ENCODE data around the gene MRPL32. TPM values are rescaled to one million over a fixed set of nuclear protein-coding genes. Genes with fewer than 3 reads are reported as not detected.
"Not testable (repeated sequence)": the region's sequence is repeated elsewhere in the genome, so short reads cannot be mapped to it uniquely, and the experiment has no call there.

Gene MRPL32
- polyA plus RNA-seq = 10 to 100 TPM; 51.6 to 82.6 (median 61.6) TPM
- long read RNA-seq, donor 1, transcript MRPL32-201 (3 exons, 1,035 nt) = major isoform, 74 of 97 reads
- long read RNA-seq, donor 1, partial matches to known transcripts = 21 of 97 reads
- long read RNA-seq, donor 1, other reads (novel, unspliced or antisense) = 0 of 97 reads
- long read RNA-seq, donor 2, transcript MRPL32-201 (3 exons, 1,035 nt) = major isoform, 13 of 19 reads
- long read RNA-seq, donor 2, partial matches to known transcripts = 6 of 19 reads
- long read RNA-seq, donor 2, other reads (novel, unspliced or antisense) = 0 of 19 reads
- long read RNA-seq, donor 3, transcript MRPL32-201 (3 exons, 1,035 nt) = major isoform, 24 of 24 reads
- long read RNA-seq, donor 3, partial matches to known transcripts = 0 of 24 reads
- long read RNA-seq, donor 3, other reads (novel, unspliced or antisense) = 0 of 24 reads
- long read RNA-seq, donor 4, transcript MRPL32-201 (3 exons, 1,035 nt) = major isoform, 6 of 6 reads
- long read RNA-seq, donor 4, partial matches to known transcripts = 0 of 6 reads
- long read RNA-seq, donor 4, other reads (novel, unspliced or antisense) = 0 of 6 reads
- long read RNA-seq, donor 5, partial matches to known transcripts = 0 of 4 reads
- long read RNA-seq, donor 5, other reads (novel, unspliced or antisense) = 0 of 4 reads
- long read RNA-seq, donor 6, transcript MRPL32-201 (3 exons, 1,035 nt) = major isoform, 27 of 27 reads
- long read RNA-seq, donor 6, partial matches to known transcripts = 0 of 27 reads
- long read RNA-seq, donor 6, other reads (novel, unspliced or antisense) = 0 of 27 reads
- long read RNA-seq, donor 7, transcript MRPL32-201 (3 exons, 1,035 nt) = major isoform, 73 of 149 reads
- long read RNA-seq, donor 7, partial matches to known transcripts = 76 of 149 reads
- long read RNA-seq, donor 7, other reads (novel, unspliced or antisense) = 0 of 149 reads
- long read RNA-seq, donor 8, partial matches to known transcripts = 0 of 4 reads
- long read RNA-seq, donor 8, other reads (novel, unspliced or antisense) = 0 of 4 reads
- long read RNA-seq, donor 9, transcript MRPL32-201 (3 exons, 1,035 nt) = major isoform, 9 of 9 reads
- long read RNA-seq, donor 9, partial matches to known transcripts = 0 of 9 reads
- long read RNA-seq, donor 9, other reads (novel, unspliced or antisense) = 0 of 9 reads
- long read RNA-seq, donor 10, transcript MRPL32-201 (3 exons, 1,035 nt) = major isoform, 37 of 50 reads
- long read RNA-seq, donor 10, partial matches to known transcripts = 13 of 50 reads
- long read RNA-seq, donor 10, other reads (novel, unspliced or antisense) = 0 of 50 reads

GRCh38 chr7:42931834-42932651 lies at the start of gene MRPL32, which contains the start of gene PSMA2:
MRPL32 (plus strand) TSS chr7:42932376; CDS start chr7:42932387, 11 bp downstream.
PSMA2 (minus strand) TSS chr7:42932174; CDS start chr7:42932158, 16 bp downstream.
- Histone ChIP-seq H3K4me1 (ENCODE audit: control insufficient read depth in 3 of 3, insufficient read depth in 2 of 3, low read depth in 1 of 3, low read length in 2 of 3) (peaks cover 6 to 21% (median 10%) of the 10 kb centered on the region in 3 donors), H3K27me3 (ENCODE audit: control insufficient read depth in 3 of 3, insufficient read depth in 3 of 3, low read length in 3 of 3) (no peaks in the 10 kb centered on the region), H3K36me3 (ENCODE audit: control insufficient read depth in 3 of 3, insufficient read depth in 2 of 3, low read depth in 1 of 3, low read length in 3 of 3) (peaks cover 0 to 2% (median 0%) of the 10 kb centered on the region in 3 donors), H3K4me3 (ENCODE audit: low read depth in 1 of 3, low read length in 3 of 3) (peak within 1 kb of the TSS; percentile 83 to 93 (median 84)), H3K9me3 (ENCODE audit: control insufficient read depth in 2 of 2, insufficient read depth in 1 of 2, low read depth in 1 of 2, low read length in 1 of 2) (no peaks in the 10 kb centered on the region), H3K27ac (ENCODE audit: low read depth in 1 of 3, low read length in 2 of 3) (peak within 1 kb of the TSS; percentile 75 to 93 (median 76))
- FAIRE-seq (peak; percentile 26), DNase-seq (peak; percentile 97 to 99)
- 0% methylated on average over 56 of the region's 56 CpGs for WGBS, 3 donors

GRCh38 chr7:42883950-42884349 lies 48.2 kb upstream of the MRPL32 start:
- no peak overlapping the region for H3K27ac ChIP-seq (ENCODE audit: low read depth in 1 of 3, low read length in 2 of 3)
- H3K4me3 ChIP-seq (ENCODE audit: low read depth in 1 of 3, low read length in 3 of 3) = no peak overlapping the region
- FAIRE-seq (no peak), DNase-seq (no peak)
- 93 to 95% (median 94%) methylated on average over 6 of the region's 6 CpGs for WGBS, 3 donors
- peaks cover 0 to 4% (median 0%) of the 10 kb centered on the region in 3 donors for H3K36me3 ChIP-seq (ENCODE audit: control insufficient read depth in 3 of 3, insufficient read depth in 2 of 3, low read depth in 1 of 3, low read length in 3 of 3)
- H3K27me3 ChIP-seq (ENCODE audit: control insufficient read depth in 3 of 3, insufficient read depth in 3 of 3, low read length in 3 of 3) = no peaks in the 10 kb centered on the region
- H3K9me3 ChIP-seq (ENCODE audit: control insufficient read depth in 2 of 2, insufficient read depth in 1 of 2, low read depth in 1 of 2, low read length in 1 of 2) = no peaks in the 10 kb centered on the region
- peaks cover 0 to 5% (median 0%) of the 10 kb centered on the region in 3 donors for H3K4me1 ChIP-seq (ENCODE audit: control insufficient read depth in 3 of 3, insufficient read depth in 2 of 3, low read depth in 1 of 3, low read length in 2 of 3)

- not testable (repeated sequence) for H3K9me3 ChIP-seq (ENCODE audit: control insufficient read depth in 2 of 2, insufficient read depth in 1 of 2, low read depth in 1 of 2, low read length in 1 of 2); DNase-seq; H3K27me3 ChIP-seq (ENCODE audit: control insufficient read depth in 3 of 3, insufficient read depth in 3 of 3, low read length in 3 of 3); H3K4me1 ChIP-seq (ENCODE audit: control insufficient read depth in 3 of 3, insufficient read depth in 2 of 3, low read depth in 1 of 3, low read length in 2 of 3); H3K27ac ChIP-seq (ENCODE audit: low read depth in 1 of 3, low read length in 2 of 3); H3K36me3 ChIP-seq (ENCODE audit: control insufficient read depth in 3 of 3, insufficient read depth in 2 of 3, low read depth in 1 of 3, low read length in 3 of 3); FAIRE-seq; H3K4me3 ChIP-seq (ENCODE audit: low read depth in 1 of 3, low read length in 3 of 3)
- 92 to 95% (median 95%) methylated on average over 8 of the region's 8 CpGs for WGBS, 3 donors
Observed at GRCh38 chr7:42885183-42885582, 47.0 kb upstream of the MRPL32 start.

- no peaks in the 10 kb centered on the region for H3K9me3 ChIP-seq (ENCODE audit: control insufficient read depth in 2 of 2, insufficient read depth in 1 of 2, low read depth in 1 of 2, low read length in 1 of 2)
- DNase-seq (no peak), FAIRE-seq (no peak)
- H3K36me3 ChIP-seq (ENCODE audit: control insufficient read depth in 3 of 3, insufficient read depth in 2 of 3, low read depth in 1 of 3, low read length in 3 of 3) = peaks cover 0 to 4% (median 0%) of the 10 kb centered on the region in 3 donors
- no peak overlapping the region for H3K4me3 ChIP-seq (ENCODE audit: low read depth in 1 of 3, low read length in 3 of 3)
- peaks cover 0 to 5% (median 0%) of the 10 kb centered on the region in 3 donors for H3K4me1 ChIP-seq (ENCODE audit: control insufficient read depth in 3 of 3, insufficient read depth in 2 of 3, low read depth in 1 of 3, low read length in 2 of 3)
- H3K27me3 ChIP-seq (ENCODE audit: control insufficient read depth in 3 of 3, insufficient read depth in 3 of 3, low read length in 3 of 3) = no peaks in the 10 kb centered on the region
- H3K27ac ChIP-seq (ENCODE audit: low read depth in 1 of 3, low read length in 2 of 3) = no peak overlapping the region
- 82 to 88% (median 87%) methylated on average over 2 of the region's 2 CpGs for WGBS, 3 donors
Observed at GRCh38 chr7:42886129-42886528, 46.0 kb upstream of the MRPL32 start.

DNA sequence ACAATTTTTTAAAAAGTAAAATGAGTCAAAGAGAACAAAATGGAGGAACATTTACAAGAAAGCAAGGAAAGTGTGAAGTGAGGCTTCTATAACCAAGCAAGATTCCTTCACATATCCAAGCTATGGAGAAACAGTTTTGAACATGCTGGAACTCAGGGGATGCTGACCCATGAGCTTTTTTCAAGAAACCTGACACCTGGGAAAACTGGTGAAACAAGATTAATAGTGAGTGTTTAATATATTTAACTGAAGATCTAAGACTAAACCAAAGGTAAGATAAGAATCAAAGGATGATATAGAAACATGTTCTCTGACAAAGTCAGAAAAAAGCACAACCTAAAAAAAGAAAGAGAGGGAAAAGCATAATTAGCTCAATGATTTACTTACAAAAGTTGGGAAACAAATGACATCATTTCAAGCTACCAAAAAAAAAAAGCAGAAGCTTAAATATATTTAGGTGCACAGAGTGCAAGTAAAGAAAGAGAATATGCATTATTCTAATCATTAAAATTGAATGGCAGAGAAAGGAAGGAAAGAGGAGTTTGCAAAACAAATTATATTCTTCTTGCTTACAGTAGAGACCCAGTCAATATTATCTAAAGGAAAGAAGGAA lies 45.2 kb upstream of the MRPL32 start:
- Histone ChIP-seq H3K4me1 (ENCODE audit: control insufficient read depth in 3 of 3, insufficient read depth in 2 of 3, low read depth in 1 of 3, low read length in 2 of 3) (peaks cover 0 to 5% (median 0%) of the 10 kb centered on the region in 3 donors), H3K36me3 (ENCODE audit: control insufficient read depth in 3 of 3, insufficient read depth in 2 of 3, low read depth in 1 of 3, low read length in 3 of 3) (peaks cover 0 to 4% (median 0%) of the 10 kb centered on the region in 3 donors), H3K4me3 (ENCODE audit: low read depth in 1 of 3, low read length in 3 of 3) (no peak overlapping the region), H3K27ac (ENCODE audit: low read depth in 1 of 3, low read length in 2 of 3) (no peak overlapping the region), H3K27me3 (ENCODE audit: control insufficient read depth in 3 of 3, insufficient read depth in 3 of 3, low read length in 3 of 3) (no peaks in the 10 kb centered on the region), H3K9me3 (ENCODE audit: control insufficient read depth in 2 of 2, insufficient read depth in 1 of 2, low read depth in 1 of 2, low read length in 1 of 2) (no peaks in the 10 kb centered on the region)
- FAIRE-seq = no peak
- DNase-seq = no peak

DNA sequence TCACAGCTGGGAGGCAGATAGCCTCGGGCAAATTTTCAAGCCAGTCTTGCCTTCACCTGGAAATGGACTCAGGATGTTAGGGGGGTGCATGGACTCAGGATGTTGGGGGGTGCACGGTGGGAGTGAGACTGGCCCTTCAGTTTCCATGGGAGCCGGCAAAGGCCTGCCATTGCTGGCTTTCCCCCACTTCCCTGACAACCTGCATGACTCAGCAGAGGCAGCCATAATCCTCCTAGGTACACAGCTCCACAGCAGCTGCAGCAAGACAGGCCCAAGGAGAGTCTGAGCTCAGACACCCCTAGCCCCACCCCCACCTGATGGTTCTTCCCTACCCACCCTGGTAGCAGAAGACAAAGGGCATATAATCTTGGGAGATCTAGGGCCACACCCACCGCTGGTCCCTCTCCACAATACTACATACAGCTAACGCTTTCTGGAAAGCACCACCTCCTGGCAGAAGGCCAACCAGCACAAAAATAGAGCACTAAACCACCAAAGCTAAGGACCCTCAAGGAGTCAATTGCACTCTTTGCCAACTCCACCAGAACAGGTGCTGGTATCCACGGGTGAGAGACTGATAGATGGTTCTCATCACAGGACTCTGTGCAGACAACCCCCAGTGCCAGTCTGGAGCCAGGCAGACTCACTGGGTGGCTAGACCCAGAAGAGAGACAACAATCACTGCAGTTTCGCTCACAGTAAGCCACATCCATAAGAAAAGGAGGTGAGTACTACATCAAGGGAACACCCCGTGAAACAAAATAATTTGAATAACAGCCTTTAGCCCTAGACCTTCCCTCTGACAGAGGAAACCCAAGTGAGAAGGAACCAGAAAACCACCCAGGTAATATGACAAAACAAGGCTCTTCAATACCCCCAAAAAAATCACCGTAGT lies 38.6 kb upstream of the MRPL32 start:
- no peak for DNase-seq

GRCh38 chr7:42900842-42901241 lies 31.3 kb upstream of the MRPL32 start:
- Histone ChIP-seq H3K9me3 (ENCODE audit: control insufficient read depth in 2 of 2, insufficient read depth in 1 of 2, low read depth in 1 of 2, low read length in 1 of 2) (no peaks in the 10 kb centered on the region), H3K4me3 (ENCODE audit: low read depth in 1 of 3, low read length in 3 of 3) (no peak overlapping the region), H3K27ac (ENCODE audit: low read depth in 1 of 3, low read length in 2 of 3) (no peak overlapping the region), H3K27me3 (ENCODE audit: control insufficient read depth in 3 of 3, insufficient read depth in 3 of 3, low read length in 3 of 3) (no peaks in the 10 kb centered on the region), H3K36me3 (ENCODE audit: control insufficient read depth in 3 of 3, insufficient read depth in 2 of 3, low read depth in 1 of 3, low read length in 3 of 3) (no peaks in the 10 kb centered on the region), H3K4me1 (ENCODE audit: control insufficient read depth in 3 of 3, insufficient read depth in 2 of 3, low read depth in 1 of 3, low read length in 2 of 3) (no peaks in the 10 kb centered on the region)
- FAIRE-seq = no peak
- no peak for DNase-seq

More for the DNA sequence above, 38.6 kb upstream of the MRPL32 start:
- Histone ChIP-seq H3K4me1 (ENCODE audit: control insufficient read depth in 3 of 3, insufficient read depth in 2 of 3, low read depth in 1 of 3, low read length in 2 of 3) (no peaks in the 10 kb centered on the region), H3K36me3 (ENCODE audit: control insufficient read depth in 3 of 3, insufficient read depth in 2 of 3, low read depth in 1 of 3, low read length in 3 of 3) (no peaks in the 10 kb centered on the region), H3K27me3 (ENCODE audit: control insufficient read depth in 3 of 3, insufficient read depth in 3 of 3, low read length in 3 of 3) (no peaks in the 10 kb centered on the region), H3K4me3 (ENCODE audit: low read depth in 1 of 3, low read length in 3 of 3) (no peak overlapping the region), H3K27ac (ENCODE audit: low read depth in 1 of 3, low read length in 2 of 3) (no peak overlapping the region), H3K9me3 (ENCODE audit: control insufficient read depth in 2 of 2, insufficient read depth in 1 of 2, low read depth in 1 of 2, low read length in 1 of 2) (peaks cover 0 to 10% of the 10 kb centered on the region in 2 donors)
- FAIRE-seq = no peak
- WGBS, 3 donors = 76 to 78% (median 77%) methylated on average over 9 of the region's 9 CpGs
